ENCODE measurements around the gene ARFIP1.
"Not testable (repeated sequence)": the region's sequence is repeated elsewhere in the genome, so short reads cannot be mapped to it uniquely, and the experiment has no call there.

ARFIP1 gene

GRCh38 chr4:152885185-152885584, 105.4 kb downstream of the ARFIP1 start:
- no peak for FAIRE-seq

GRCh38 chr4:152886201-152886600, 106.4 kb downstream of the ARFIP1 start:
- FAIRE-seq = no peak
- DNase-seq (ENCODE audit: insufficient read length, low spot score) = no peak

More at GRCh38 chr4:152885185-152885584, 105.4 kb downstream of the ARFIP1 start:
- DNase-seq (ENCODE audit: insufficient read length, low spot score) = no peak

- no peak for DNase-seq (ENCODE audit: insufficient read length, low spot score)
- FAIRE-seq = no peak
Observed at GRCh38 chr4:152887981-152888380, 108.2 kb downstream of the ARFIP1 start.

GRCh38 chr4:152892974-152893373, 113.2 kb downstream of the ARFIP1 start:
- no peak for FAIRE-seq
- no peak for DNase-seq (ENCODE audit: insufficient read length, low spot score)

- DNase-seq (ENCODE audit: insufficient read length, low spot score) (no peak), FAIRE-seq (no peak)
Observed at GRCh38 chr4:152894673-152895072, 114.9 kb downstream of the ARFIP1 start.

- no peak for FAIRE-seq
- no peak for DNase-seq (ENCODE audit: insufficient read length, low spot score)
Observed at GRCh38 chr4:152896811-152897210, 117.1 kb downstream of the ARFIP1 start.

GRCh38 chr4:152898133-152898532, 118.4 kb downstream of the ARFIP1 start:
- DNase-seq (ENCODE audit: insufficient read length, low spot score); FAIRE-seq: not testable (repeated sequence)

GRCh38 chr4:152898606-152899005, 118.9 kb downstream of the ARFIP1 start:
- FAIRE-seq (no peak), DNase-seq (ENCODE audit: insufficient read length, low spot score) (no peak)

GRCh38 chr4:152900395-152900794, 120.6 kb downstream of the ARFIP1 start:
- DNase-seq (ENCODE audit: insufficient read length, low spot score) (no peak), FAIRE-seq (no peak)

GRCh38 chr4:152901205-152901604, 121.5 kb downstream of the ARFIP1 start:
- DNase-seq (ENCODE audit: insufficient read length, low spot score) = no peak
- no peak for FAIRE-seq

GRCh38 chr4:152903658-152904057, 123.9 kb downstream of the ARFIP1 start:
- DNase-seq (ENCODE audit: insufficient read length, low spot score) = no peak
- FAIRE-seq = no peak

- FAIRE-seq (no peak), DNase-seq (ENCODE audit: insufficient read length, low spot score) (no peak)
Observed at GRCh38 chr4:152909901-152910300, 130.1 kb downstream of the ARFIP1 start.

- DNase-seq (ENCODE audit: insufficient read length, low spot score) (no peak), FAIRE-seq (no peak)
Observed at GRCh38 chr4:152910521-152910920, 130.8 kb downstream of the ARFIP1 start.

- FAIRE-seq (no peak), DNase-seq (ENCODE audit: insufficient read length, low spot score) (no peak)
Observed at GRCh38 chr4:152917543-152918395, 138.0 kb downstream of the ARFIP1 start.

- FAIRE-seq (no peak), DNase-seq (ENCODE audit: insufficient read length, low spot score) (no peak)
Observed at GRCh38 chr4:152919826-152920225, 140.1 kb downstream of the ARFIP1 start.

GRCh38 chr4:152920768-152921167, 141.0 kb downstream of the ARFIP1 start:
- FAIRE-seq = no peak
- no peak for DNase-seq (ENCODE audit: insufficient read length, low spot score)

- DNase-seq (ENCODE audit: insufficient read length, low spot score) (no peak), FAIRE-seq (no peak)
Observed at GRCh38 chr4:152921284-152921683, 141.5 kb downstream of the ARFIP1 start.

- FAIRE-seq = no peak
- no peak for DNase-seq (ENCODE audit: insufficient read length, low spot score)
Observed at GRCh38 chr4:152925851-152926250, 146.1 kb downstream of the ARFIP1 start.

- FAIRE-seq = no peak
- no peak for DNase-seq (ENCODE audit: insufficient read length, low spot score)
Observed at GRCh38 chr4:152926959-152927358, 147.2 kb downstream of the ARFIP1 start.

- FAIRE-seq (no peak), DNase-seq (ENCODE audit: insufficient read length, low spot score) (no peak)
Observed at GRCh38 chr4:152927737-152928136, 148.0 kb downstream of the ARFIP1 start.

- DNase-seq (ENCODE audit: insufficient read length, low spot score) = no peak
- FAIRE-seq = no peak
Observed at GRCh38 chr4:152928286-152928685, 148.5 kb downstream of the ARFIP1 start.

- DNase-seq (ENCODE audit: insufficient read length, low spot score) (no peak), FAIRE-seq (no peak)
Observed at GRCh38 chr4:152929888-152930287, 150.1 kb downstream of the ARFIP1 start.

- DNase-seq (ENCODE audit: insufficient read length, low spot score) = no peak
- no peak for FAIRE-seq
Observed at GRCh38 chr4:152935143-152935542, 155.4 kb downstream of the ARFIP1 start.

All from HTR-8/SVneo (cell line).